Upper lobe of left lung (tissue), 4 donors: ENCODE data around the gene HCK.

ENCODE experiments used
- CTCF ChIP-seq, 6 experiments: fragments of 450-650 bp in 4 of 6; fragments of 200-600 bp in 2 of 6; sonication (generic) in 2 of 6; IDR thresholded peaks; one replicate each; pipeline ENCODE4 v1.5.1; 2016 to 2019; ENCODE audit warnings: antibody characterized with exemption in 6 of 6
- POLR2AphosphoS5 ChIP-seq, 2 donors: sonication (generic); formaldehyde crosslinking; IDR thresholded peaks; one replicate each; pipeline ENCODE4 v1.5.1; 2017; ENCODE audit warnings: antibody characterized with exemption in 2 of 2

GRCh38 chr20:32003325-32003724 lies 48.7 kb upstream of the HCK start:
- no peak for TF ChIP-seq CTCF (IDR thresholded peaks at IDR 0.05)
- no peak for TF ChIP-seq POLR2AphosphoS5 (IDR thresholded peaks at IDR 0.05)
